Measurements from ENCODE around the gene SDHB.

The SDHB gene

GRCh38 chr1:16986113-16986512, 67.7 kb downstream of the SDHB start:
- no peak for DNase-seq (ENCODE audit: low read depth)

DNA sequence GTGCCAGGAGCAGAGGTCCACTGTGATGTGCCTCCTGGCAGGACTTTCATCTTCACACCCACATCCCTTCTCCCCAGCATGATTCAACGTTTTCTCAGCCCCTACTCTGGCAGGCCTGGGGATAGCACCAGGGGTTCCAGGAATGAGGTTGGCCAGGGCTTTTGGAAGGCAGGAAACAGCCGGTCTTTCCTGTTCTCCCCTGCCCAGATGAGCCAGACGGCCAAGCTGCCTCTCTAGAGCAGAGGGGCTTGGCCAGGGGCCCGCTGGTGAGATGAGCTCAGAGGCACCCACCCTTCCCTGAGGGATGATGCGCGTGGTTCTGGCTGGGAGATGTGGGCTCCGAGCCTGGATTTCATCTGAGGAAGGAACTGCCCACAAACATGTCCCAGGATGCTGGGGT, 69.1 kb downstream of the SDHB start:
- DNase-seq (ENCODE audit: low read depth), result no peak

DNA sequence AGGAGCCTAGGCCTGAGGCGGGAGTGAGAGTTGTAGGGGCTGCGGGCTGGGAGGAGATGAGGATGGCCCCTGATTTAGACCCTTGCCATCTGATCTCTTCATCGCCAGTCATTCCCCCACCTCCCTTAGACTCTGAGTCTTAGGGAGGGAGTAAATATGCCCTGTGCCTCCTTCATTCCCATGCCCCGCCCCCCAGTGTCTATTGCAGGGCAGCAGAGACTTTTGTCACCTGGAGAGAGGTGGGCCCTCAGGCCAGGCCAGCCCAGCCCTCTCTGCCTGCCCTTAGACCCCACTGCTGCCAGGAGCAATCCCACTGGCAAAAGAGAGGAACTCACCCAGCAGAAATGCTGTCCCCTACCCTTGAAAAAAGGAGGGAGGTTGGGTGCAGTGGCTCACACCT, 70.2 kb downstream of the SDHB start:
- no peak for DNase-seq (ENCODE audit: low read depth)

DNA sequence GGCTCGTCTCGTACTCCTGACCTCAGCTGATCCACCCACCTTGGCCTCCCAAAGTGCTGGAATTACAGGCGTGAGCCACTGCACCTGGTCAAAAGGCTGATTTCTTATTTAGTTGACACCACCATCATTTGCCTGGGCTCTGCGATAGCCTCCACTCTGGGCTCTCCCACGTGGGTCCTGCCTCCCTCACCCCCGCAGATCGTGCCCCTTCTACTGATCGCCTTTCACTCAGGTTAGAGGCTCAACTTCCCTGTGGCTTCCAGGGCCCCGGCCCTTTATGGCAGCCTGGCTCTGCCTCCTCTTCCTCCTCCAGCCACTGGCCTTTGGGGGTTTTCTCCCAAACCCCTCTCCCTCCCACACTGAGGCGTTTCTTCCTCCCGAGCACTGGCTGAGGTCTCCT, 70.9 kb downstream of the SDHB start:
- DNase-seq (ENCODE audit: low read depth), result no peak

GRCh38 chr1:16981269-16981849, 72.5 kb downstream of the SDHB start:
- no peak for DNase-seq (ENCODE audit: low read depth)

DNA sequence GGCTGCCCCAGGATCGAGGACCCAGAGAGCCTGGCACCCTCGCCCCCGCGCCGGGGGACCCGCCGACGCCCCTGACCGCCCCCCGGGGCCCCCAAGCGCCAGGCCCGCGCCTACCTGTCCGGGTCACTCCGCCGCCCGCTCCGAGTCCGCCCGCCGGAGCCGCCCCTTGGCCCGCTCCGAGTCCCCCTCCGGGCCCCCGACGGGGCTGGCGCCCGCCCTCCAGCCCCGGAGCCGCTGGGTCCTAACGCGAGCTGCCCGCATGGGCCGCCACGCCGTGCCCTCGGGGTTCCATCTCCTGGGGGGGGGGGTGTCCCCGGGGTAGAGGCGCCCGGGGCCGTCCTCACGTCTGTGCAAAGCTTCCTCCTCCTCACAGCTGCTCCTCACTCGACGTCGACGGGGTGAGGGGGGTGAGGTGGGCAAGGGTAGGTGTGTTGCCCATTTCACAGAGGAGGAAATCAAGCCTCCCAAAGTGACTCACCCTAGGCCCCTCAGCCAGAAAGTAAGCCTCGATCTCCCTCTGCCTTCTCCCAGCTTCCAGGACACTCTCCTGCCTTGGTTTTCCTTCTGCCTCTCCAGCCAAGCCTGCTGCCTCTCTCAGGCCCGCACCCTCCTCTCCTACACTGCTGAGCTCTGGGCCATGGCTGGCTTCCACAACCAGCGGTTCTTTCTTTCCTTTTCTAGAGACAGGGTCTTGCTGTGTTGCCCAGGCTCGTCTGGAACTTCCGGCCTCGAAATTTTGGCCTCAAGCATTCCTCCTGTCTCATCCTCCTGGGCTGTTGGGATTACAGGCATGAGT, 73.2 kb downstream of the SDHB start, which contains the start of gene MFAP2:
TSS of gene MFAP2 (minus strand) at position 148 of the 796 bp plus-strand sequence. CDS start 2,347 bp downstream, outside the sequence.
- no peak for DNase-seq (ENCODE audit: low read depth)

DNA sequence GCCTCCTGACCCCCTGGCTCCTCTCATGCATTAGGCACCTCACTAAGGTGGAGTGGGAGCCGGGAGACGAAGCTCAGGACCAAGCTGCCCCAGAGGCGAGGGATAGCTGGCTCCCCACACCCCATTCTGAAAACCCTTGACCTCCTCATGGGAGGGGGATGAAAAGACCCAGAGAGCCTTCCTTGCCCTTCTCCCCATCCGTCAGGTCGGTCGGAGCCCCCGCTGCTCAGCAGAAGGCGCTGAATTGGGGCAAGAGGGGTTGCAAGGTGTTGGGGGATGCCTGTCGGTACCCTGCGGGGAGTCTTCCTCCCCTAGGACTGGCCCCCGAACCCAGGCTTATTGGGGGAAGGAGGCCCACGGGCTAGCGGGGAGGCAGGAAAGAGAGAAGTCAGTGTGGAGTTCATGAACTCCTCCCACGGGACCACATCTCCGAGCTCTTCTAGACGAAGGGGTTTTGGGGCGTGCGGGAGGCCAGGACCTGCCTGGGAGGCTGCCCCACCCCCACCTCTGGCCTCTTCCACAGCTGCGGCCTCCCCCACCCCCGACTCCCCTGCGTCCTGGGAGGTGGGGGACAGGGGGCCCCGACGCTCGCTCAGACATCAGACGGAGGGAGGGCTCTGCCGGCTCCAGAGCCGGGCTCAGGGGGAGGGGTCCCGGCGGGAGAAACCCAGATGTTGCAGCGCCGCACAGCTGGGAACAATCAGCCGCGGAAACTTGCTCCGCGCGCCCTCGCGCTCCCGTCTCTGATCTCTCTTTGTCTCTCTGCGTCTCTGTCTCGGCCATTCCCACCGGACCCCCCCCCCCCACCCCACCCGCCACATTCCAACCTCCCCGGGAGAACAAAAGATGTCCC, 74.1 kb downstream of the SDHB start:
- no peak for DNase-seq (ENCODE audit: low read depth)

GRCh38 chr1:16978567-16979474, 75.0 kb downstream of the SDHB start:
- DNase-seq (ENCODE audit: low read depth), result no peak

GRCh38 chr1:16978139-16978538, 75.7 kb downstream of the SDHB start:
- DNase-seq (ENCODE audit: low read depth), result no peak

DNA sequence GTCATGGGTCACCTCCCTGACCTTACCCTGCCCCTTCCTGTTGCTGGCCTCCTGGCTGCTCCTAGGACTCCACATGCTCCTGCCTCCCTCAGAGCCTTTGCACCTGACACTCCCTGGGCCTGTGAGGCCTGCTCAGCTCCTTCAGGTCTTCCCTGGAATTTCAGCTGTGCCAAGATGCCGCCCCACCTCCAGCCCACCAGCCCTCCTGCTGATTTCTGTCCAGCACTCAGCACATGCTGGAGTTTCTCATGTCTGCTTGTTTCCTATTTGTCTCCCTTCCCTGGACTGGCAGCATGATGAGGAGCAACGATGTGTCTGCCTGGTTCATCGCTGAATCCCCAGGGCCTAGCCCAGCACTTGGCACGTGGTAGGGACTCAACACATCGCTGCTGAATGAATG, 76.5 kb downstream of the SDHB start:
- DNase-seq (ENCODE audit: low read depth), result no peak

GRCh38 chr1:16976966-16977365, 76.9 kb downstream of the SDHB start:
- DNase-seq (ENCODE audit: low read depth), result no peak

- DNase-seq (ENCODE audit: low read depth), result no peak
Observed at GRCh38 chr1:16975838-16976237, 78.0 kb downstream of the SDHB start.

DNA sequence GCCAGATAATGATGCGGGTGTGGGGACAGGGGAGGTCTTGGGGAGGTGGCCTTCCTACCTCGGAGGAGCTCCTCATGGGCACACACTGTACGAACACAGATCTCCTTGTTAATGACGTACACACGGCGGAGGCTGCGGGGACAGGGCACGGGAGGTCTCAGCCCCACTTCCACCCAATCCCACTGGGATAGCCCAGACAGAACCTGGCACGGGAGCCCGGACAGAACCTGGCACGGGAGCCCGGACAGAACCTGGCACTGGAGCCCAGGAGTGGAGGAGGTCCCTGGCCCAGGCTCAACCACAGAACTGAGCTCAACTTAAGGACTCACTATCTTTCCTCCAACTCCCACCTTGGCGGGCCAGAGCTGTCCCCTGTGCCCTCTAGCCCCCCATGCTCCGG, 78.6 kb downstream of the SDHB start:
- no peak for DNase-seq (ENCODE audit: low read depth)

GRCh38 chr1:16973215-16973614, 80.6 kb downstream of the SDHB start:
- no peak for DNase-seq (ENCODE audit: low read depth)

DNA sequence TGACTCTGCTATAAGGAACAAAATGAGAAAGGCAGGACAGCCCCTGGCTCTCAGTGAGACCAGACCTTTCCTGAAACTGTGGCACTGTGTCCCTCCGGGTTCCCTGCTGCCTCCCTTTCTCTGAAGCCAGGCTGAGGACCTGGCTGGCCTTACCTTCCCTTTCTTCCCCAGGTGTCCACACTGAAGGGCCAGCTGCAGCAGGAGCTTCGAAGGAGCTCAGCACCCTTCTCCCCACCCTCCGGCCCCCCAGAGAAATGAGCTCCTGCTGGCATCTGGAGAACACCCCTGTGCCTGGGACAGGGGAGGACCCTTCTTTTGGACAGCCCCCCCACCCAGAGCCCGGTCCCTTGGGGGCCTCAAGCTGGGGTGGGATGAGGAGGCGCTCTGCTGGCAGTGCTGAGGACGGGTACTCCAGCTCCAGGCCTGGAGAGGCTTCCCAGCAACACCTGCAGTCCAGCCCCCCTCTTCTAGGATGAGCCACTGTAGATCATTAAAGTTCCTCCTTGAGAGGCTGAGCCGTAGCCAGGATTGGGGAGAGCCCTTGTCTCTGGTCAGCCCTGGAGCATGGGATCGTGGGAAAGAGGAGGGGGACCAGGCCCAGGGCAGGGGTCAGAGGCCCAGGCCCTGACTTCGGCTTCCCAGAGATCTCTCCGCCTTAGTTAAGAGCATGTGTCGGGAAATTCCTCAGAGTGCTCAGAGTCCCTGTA, 81.5 kb downstream of the SDHB start:
- no peak for DNase-seq (ENCODE audit: low read depth)

GRCh38 chr1:16971341-16972188, 82.3 kb downstream of the SDHB start:
- no peak for DNase-seq (ENCODE audit: low read depth)

DNA sequence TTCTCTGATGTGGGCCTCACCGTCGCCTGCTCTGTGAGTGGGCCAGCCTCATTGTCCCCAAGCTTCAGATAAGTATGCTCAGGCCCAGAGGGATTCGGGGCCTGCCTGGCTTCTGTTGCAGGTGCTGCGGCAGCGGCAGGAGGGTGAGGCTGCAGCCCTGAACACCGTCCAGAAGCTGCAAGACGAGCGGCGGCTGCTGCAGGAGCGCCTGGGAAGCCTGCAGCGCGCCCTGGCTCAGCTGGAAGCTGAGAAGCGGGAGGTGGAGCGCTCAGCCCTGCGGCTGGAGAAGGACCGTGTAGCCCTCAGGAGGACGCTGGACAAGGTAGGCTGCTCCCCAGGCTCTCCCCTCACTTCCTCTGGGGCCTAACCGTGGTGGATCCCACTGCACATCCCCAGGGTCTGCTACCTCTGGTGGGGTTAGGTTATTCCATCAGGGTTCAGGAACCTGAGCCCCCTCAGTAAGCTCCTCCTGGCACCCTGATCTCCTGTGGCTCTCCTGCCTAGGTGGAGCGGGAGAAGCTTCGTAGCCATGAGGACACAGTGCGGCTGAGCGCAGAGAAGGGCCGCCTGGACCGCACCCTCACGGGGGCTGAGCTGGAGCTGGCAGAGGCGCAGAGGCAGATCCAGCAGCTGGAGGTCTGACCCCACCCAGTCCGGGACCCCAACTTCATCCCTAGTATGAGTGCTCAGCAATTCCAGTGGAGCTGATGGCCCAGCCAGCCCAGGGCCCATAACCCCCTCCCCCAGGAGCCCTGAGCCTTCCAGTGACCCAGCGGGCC, 83.5 kb downstream of the SDHB start:
- DNase-seq (ENCODE audit: low read depth), result no peak

DNA sequence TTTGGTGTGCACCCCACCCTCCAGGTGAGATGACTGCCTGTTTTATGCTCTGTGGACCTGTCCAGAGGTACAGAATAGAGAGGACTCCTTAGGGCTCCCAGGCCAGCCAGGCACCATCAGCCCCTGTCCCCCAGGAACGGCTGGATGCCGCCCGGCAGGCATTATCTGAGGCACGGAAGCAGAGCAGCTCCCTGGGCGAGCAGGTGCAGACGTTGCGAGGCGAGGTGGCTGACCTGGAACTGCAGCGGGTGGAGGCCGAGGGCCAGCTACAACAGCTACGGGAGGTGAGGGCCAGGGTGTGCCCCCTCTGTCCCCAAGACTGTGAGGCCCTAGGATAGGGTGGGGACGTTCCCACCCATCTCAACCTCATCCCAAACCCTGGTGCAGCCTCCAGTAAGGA, 84.2 kb downstream of the SDHB start:
- no peak for DNase-seq (ENCODE audit: low read depth)

- no peak for DNase-seq (ENCODE audit: low read depth)
Observed at GRCh38 chr1:16969057-16969611, 84.7 kb downstream of the SDHB start.
